HepG2 (cell line): ENCODE measurements around the gene PNN. TPM values are rescaled to one million over a fixed set of nuclear protein-coding genes. Genes with fewer than 3 reads are reported as not detected.

Source experiments
- ARHGAP35 ChIP-seq: sonication (generic); formaldehyde crosslinking; IDR thresholded peaks from 2 replicates; pipeline ENCODE4 v1.9.0; 2022; ENCODE audit warnings: mild to moderate bottlenecking, inconsistent platforms, moderate library complexity, missing genetic modification reagents, borderline replicate concordance
- ATF1 ChIP-seq: IDR thresholded peaks from 2 replicates; pipeline ENCODE4 v1.6.1; 2016; ENCODE audit warnings: mild to moderate bottlenecking, control low read depth
- CAMTA2 ChIP-seq: sonication (generic); formaldehyde crosslinking; IDR thresholded peaks from 2 replicates; pipeline ENCODE4 v1.4.0; 2020; ENCODE audit warnings: mild to moderate bottlenecking, missing genetic modification reagents, borderline replicate concordance
- FOXJ3 ChIP-seq: sonication (generic); formaldehyde crosslinking; IDR thresholded peaks from 2 replicates; pipeline ENCODE4 v1.4.0; 2020; ENCODE audit warnings: missing genetic modification reagents, mild to moderate bottlenecking, borderline replicate concordance
- FOXK1 ChIP-seq: sonication (generic); formaldehyde crosslinking; IDR thresholded peaks from 2 replicates; pipeline ENCODE4 v1.4.0; 2020; ENCODE audit warnings: low read depth, missing genetic modification reagents, borderline replicate concordance
- MIER3 ChIP-seq: IDR thresholded peaks from 2 replicates; pipeline ENCODE4 v1.6.1; 2016; ENCODE audit warnings: missing compliant biosample characterization, borderline replicate concordance
- NFYC ChIP-seq: IDR thresholded peaks from 2 replicates; pipeline ENCODE4 v1.6.1; 2016; ENCODE audit warnings: missing genetic modification reagents, missing compliant biosample characterization
- REL ChIP-seq: sonication (generic); formaldehyde crosslinking; conservative IDR thresholded peaks from 2 replicates; pipeline ENCODE4 v1.8.0; 2022; ENCODE audit warnings: mild to moderate bottlenecking, missing genetic modification reagents, moderate library complexity
- SKIL ChIP-seq: sonication (generic); formaldehyde crosslinking; IDR thresholded peaks from 2 replicates; pipeline ENCODE4 v1.8.0; 2022; ENCODE audit warnings: missing genetic modification reagents, mild to moderate bottlenecking, moderate library complexity, borderline replicate concordance
- SMAD1 ChIP-seq: sonication (generic); formaldehyde crosslinking; IDR thresholded peaks from 2 replicates; pipeline ENCODE4 v1.4.0; 2020; ENCODE audit warnings: missing genetic modification reagents, low read depth, mild to moderate bottlenecking, borderline replicate concordance
- SP140L ChIP-seq: sonication (generic); formaldehyde crosslinking; IDR thresholded peaks from 2 replicates; pipeline ENCODE4 v1.4.0; 2020; ENCODE audit warnings: missing genetic modification reagents, borderline replicate concordance
- SP5 ChIP-seq: IDR thresholded peaks from 2 replicates; pipeline ENCODE4 v1.6.1; 2016; ENCODE audit warnings: low read depth, borderline replicate concordance
- TCF7 ChIP-seq: sonication (generic); IDR thresholded peaks from 2 replicates; pipeline ENCODE4 v1.6.1; 2016; ENCODE audit warnings: antibody characterized with exemption, low read depth
- WIZ ChIP-seq: sonication (generic); formaldehyde crosslinking; IDR thresholded peaks from 2 replicates; pipeline ENCODE4 v1.5.1; 2020; ENCODE audit warnings: mild to moderate bottlenecking, missing genetic modification reagents
- ZFAT ChIP-seq: sonication (generic); formaldehyde crosslinking; conservative IDR thresholded peaks from 2 replicates; pipeline ENCODE4 v1.8.1; 2023; ENCODE audit warnings: missing genetic modification reagents, inconsistent platforms
- ZMYM4 ChIP-seq: sonication (generic); formaldehyde crosslinking; IDR thresholded peaks from 2 replicates; pipeline ENCODE4 v1.8.1; 2023; ENCODE audit warnings: mild to moderate bottlenecking, missing genetic modification reagents
- ZNF101 ChIP-seq: sonication (generic); formaldehyde crosslinking; IDR thresholded peaks from 2 replicates; pipeline ENCODE4 v1.4.0; 2020; ENCODE audit warnings: mild to moderate bottlenecking, low read depth, missing genetic modification reagents, borderline replicate concordance
- ZNF17 ChIP-seq: sonication (generic); formaldehyde crosslinking; IDR thresholded peaks from 2 replicates; pipeline ENCODE4 v1.5.0; 2020; ENCODE audit warnings: mild to moderate bottlenecking, missing genetic modification reagents
- ZNF414 ChIP-seq: sonication (generic); formaldehyde crosslinking; IDR thresholded peaks from 2 replicates; pipeline ENCODE4 v1.5.0; 2020; ENCODE audit warnings: missing genetic modification reagents
- ZNF432 ChIP-seq: sonication (generic); formaldehyde crosslinking; IDR thresholded peaks from 2 replicates; pipeline ENCODE4 v1.5.0; 2020; ENCODE audit warnings: missing genetic modification reagents, mild to moderate bottlenecking, borderline replicate concordance
- polyA plus RNA-seq, 8 experiments: library from polyadenylated mRNA; depleted of rRNA in 3 of 8; stranded (reverse) in 7 of 8; unstranded in 1 of 8; fragments of >200 nt; fragmentation: Illumina TruSeq in 4 of 8; extraction: Trizol in 4 of 8; gene quantifications; 2 replicates each; pipeline versions ENCODE4 v1.2.1 to v1.2.3, GENCODE V29; 2011 to 2016; ENCODE audit warnings: low read depth in 4 of 8, missing spikeins in 1 of 8, mixed read lengths in 1 of 8; ENCODE audit not compliant: insufficient read depth in 1 of 8
- total RNA-seq, 5 experiments: library from RNA; depleted of rRNA; stranded (reverse); fragments of >200 nt; fragmentation: Illumina TruSeq; extraction: Trizol; gene quantifications; 2 replicates each; pipeline ENCODE4 v1.2.3, GENCODE V29; 2016; ENCODE audit warnings: low read depth in 1 of 5
- TF ChIP-seq, protein P1 (sequence below): IDR thresholded peaks from 2 replicates; pipeline ENCODE4 v1.6.1; 2016; ENCODE audit warnings: low read depth
- TF ChIP-seq, protein P2 (sequence below): IDR thresholded peaks from 2 replicates; pipeline ENCODE4 v1.6.1; 2016; ENCODE audit warnings: low read depth, borderline replicate concordance
- TF ChIP-seq, protein P3 (sequence below): sonication (generic); formaldehyde crosslinking; IDR thresholded peaks from 2 replicates; pipeline ENCODE4 v1.4.0; 2020; ENCODE audit warnings: missing genetic modification reagents, mild to moderate bottlenecking, borderline replicate concordance

The PNN gene
- total and polyA plus RNA-seq, 2 of the 13 experiments (the other 11 are each of a cell fraction or from before 2014, with no cell fraction given), result 58.0 to 214 TPM

DNA sequence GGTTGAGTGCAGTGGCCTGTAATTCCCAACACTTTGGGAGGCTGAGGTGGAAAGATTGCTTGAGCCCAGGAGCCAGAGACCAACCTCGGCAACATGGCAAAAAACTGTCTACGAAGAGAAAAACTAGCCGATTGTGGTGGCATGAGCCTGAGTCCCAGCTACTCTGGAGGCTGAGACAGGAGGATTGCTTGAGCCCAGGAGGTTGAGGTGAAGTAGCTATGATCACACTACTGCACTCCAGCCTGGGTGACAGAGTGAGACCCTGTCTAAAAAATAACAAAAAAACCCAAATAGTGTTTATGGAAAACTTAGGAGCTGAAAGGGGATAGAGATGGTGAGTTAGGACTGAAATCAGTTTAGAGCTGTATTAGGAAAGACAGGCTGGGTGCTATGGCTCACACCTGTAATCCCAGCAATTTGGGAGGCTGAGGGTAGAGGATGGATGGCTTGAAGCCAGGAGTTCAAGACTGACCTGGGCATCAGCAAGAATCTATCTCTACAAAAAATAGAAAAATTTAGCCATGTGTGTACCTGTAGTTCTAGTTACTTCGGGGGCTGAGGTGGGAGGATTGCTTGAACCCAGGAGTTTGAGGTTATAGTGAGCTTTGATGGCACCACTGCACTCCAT lies 9.7 kb downstream of the PNN start (continued):
- TF ChIP-seq MIER3 (CRISPR knock-in tag) (no peak; the same call in 1 of the 2 replicates), SKIL (no peak), SP5 (CRISPR knock-in tag) (no peak), ATF1 (CRISPR knock-in tag) (no peak), ZNF17 (CRISPR knock-in tag) (no peak), FOXK1 (CRISPR knock-in tag) (no peak), ZMYM4 (CRISPR knock-in tag) (peak; percentile 31; the same call in 1 of the 2 replicates), WIZ (no peak), SP140L (no peak), CAMTA2 (CRISPR knock-in tag) (0 out of 2 replicates have a peak, but pooled peaks have one; percentile 46), SMAD1 (CRISPR knock-in tag) (no peak), ARHGAP35 (no peak), FOXJ3 (CRISPR knock-in tag) (no peak), NFYC (CRISPR knock-in tag) (no peak; the same call in 1 of the 2 replicates), ZNF432 (CRISPR knock-in tag) (no peak), REL (no peak), ZNF414 (CRISPR knock-in tag) (0 out of 2 replicates have a peak, but pooled peaks have one; percentile 34), TCF7 (no peak), ZNF101 (CRISPR knock-in tag) (no peak), ZFAT (CRISPR knock-in tag) (no peak)
- TF ChIP-seq, protein P1, sequence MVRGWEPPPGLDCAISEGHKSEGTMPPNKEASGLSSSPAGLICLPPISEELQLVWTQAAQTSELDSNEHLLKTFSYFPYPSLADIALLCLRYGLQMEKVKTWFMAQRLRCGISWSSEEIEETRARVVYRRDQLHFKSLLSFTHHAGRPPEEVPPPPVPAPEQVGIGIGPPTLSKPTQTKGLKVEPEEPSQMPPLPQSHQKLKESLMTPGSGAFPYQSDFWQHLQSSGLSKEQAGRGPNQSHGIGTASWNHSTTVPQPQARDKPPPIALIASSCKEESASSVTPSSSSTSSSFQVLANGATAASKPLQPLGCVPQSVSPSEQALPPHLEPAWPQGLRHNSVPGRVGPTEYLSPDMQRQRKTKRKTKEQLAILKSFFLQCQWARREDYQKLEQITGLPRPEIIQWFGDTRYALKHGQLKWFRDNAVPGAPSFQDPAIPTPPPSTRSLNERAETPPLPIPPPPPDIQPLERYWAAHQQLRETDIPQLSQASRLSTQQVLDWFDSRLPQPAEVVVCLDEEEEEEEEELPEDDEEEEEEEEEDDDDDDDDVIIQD (CRISPR knock-in tag), result no peak
- TF ChIP-seq, protein P2, sequence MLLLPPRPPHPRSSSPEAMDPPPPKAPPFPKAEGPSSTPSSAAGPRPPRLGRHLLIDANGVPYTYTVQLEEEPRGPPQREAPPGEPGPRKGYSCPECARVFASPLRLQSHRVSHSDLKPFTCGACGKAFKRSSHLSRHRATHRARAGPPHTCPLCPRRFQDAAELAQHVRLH (CRISPR knock-in tag), result no peak
- TF ChIP-seq, protein P3, sequence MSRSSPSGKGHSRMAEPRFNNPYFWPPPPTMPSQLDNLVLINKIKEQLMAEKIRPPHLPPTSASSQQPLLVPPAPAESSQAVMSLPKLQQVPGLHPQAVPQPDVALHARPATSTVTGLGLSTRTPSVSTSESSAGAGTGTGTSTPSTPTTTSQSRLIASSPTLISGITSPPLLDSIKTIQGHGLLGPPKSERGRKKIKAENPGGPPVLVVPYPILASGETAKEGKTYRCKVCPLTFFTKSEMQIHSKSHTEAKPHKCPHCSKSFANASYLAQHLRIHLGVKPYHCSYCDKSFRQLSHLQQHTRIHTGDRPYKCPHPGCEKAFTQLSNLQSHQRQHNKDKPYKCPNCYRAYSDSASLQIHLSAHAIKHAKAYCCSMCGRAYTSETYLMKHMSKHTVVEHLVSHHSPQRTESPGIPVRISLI (CRISPR knock-in tag), result no peak
